Measurements from ENCODE around the gene PROX2. TPM values are rescaled to one million over a fixed set of nuclear protein-coding genes. Genes with fewer than 3 reads are reported as not detected.

Gene PROX2
- total RNA-seq, 1 experiment from 2014 or later: not detected

GRCh38 chr14:74905595-74906142 is 29.7 kb upstream of the PROX2 start:
- H3K36me3 ChIP-seq (ENCODE audit: low read depth): peaks cover 13% of the 10 kb centered on the region
- POLR2A ChIA-PET (ENCODE audit: unreplicated experiment): interaction anchor here (0.5 to 0.6 kb wide), 3 partner anchors 24 to 347 kb away, joined by 3 to 7 read pairs (median 5); partner anchors contain the start of gene DLST
- H3K4me1 ChIP-seq (replicated peaks; ENCODE audit: insufficient read depth): no peaks in the 10 kb centered on the region

DNA sequence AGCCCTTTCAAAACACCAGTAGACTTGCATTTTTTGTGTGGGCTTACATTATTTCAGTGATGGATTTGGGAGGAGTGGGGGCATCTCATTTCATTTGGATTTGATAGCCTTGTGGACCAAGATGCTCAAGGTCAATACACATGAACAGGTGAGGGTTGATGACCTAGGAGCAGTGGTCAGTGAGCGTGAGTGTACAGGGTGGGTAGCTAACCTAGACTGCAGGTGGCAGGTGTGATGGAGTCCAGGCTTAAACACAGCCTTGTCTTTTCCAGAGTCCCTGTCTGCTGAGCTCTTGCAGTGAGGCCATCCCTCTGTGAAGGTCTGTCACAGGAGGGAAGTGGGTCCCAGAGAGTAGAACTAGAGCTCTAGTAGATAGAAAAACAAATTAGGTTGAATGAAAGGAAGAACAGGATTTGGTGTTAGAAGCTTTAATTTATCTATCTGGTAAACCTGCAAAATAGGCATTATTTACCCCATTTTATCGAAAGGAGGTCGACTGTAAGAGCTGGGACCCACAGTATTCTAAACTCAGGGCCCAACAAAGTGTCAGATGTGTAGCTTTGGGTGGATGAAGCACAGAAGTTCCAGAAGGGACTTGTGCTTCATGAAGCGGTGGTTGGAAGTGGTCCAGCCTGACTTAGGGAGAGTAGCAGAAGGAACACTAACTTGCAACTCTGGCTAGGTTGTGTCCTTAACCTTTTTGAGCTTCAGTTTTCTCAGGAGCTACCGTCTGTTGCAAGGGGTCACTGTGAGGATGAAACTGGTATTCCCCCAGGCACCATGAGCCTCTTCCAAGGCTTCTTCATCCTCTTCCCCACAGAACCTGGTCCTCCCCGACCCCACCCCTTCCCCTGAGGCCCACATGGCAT is 28.9 kb upstream of the PROX2 start:
- TF ChIP-seq, protein P1, sequence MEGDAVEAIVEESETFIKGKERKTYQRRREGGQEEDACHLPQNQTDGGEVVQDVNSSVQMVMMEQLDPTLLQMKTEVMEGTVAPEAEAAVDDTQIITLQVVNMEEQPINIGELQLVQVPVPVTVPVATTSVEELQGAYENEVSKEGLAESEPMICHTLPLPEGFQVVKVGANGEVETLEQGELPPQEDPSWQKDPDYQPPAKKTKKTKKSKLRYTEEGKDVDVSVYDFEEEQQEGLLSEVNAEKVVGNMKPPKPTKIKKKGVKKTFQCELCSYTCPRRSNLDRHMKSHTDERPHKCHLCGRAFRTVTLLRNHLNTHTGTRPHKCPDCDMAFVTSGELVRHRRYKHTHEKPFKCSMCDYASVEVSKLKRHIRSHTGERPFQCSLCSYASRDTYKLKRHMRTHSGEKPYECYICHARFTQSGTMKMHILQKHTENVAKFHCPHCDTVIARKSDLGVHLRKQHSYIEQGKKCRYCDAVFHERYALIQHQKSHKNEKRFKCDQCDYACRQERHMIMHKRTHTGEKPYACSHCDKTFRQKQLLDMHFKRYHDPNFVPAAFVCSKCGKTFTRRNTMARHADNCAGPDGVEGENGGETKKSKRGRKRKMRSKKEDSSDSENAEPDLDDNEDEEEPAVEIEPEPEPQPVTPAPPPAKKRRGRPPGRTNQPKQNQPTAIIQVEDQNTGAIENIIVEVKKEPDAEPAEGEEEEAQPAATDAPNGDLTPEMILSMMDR (conservative IDR thresholded peaks at IDR 0.05): no peak
- H3K9me3 ChIP-seq (ENCODE audit: insufficient read depth, low read depth): no peaks in the 10 kb centered on the region
- no peak overlapping the region for H3K4me2 ChIP-seq
- no TSS peak for BruUV-seq (replicated peaks)
- H3K4me1 ChIP-seq (replicated peaks; ENCODE audit: insufficient read depth): no peaks in the 10 kb centered on the region
- H3K27me3 ChIP-seq (ENCODE audit: insufficient read depth, low read depth): no peaks in the 10 kb centered on the region
- H3K79me2 ChIP-seq (ENCODE audit: low read depth): no peaks in the 10 kb centered on the region
- intact Hi-C loops (cut with micrococcal nuclease; ENCODE audit: unreplicated experiment): loop anchor here (1.0 to 5.0 kb wide), 4 partner anchors 44 to 578 kb away; no protein-coding TSS in a partner anchor
- no peaks in the 10 kb centered on the region for H3K9me2 ChIP-seq (ENCODE audit: insufficient read depth)
- POLR2A ChIA-PET (ENCODE audit: unreplicated experiment): interaction anchor here (0.5 to 0.7 kb wide), 3 partner anchors 18 to 106 kb away, joined by 3 to 14 read pairs (median 6); partner anchors contain the start of gene RPS6KL1
- DNase-seq: no peak
- peaks cover 7% of the 10 kb centered on the region; the same call in 1 of the 2 replicates for H4K20me1 ChIP-seq (ENCODE audit: insufficient read depth)
- H2AFZ ChIP-seq: no peak overlapping the region
- CTCF ChIA-PET: interaction anchor here (0.6 to 7.6 kb wide), 13 partner anchors 11 to 296 kb away, joined by 3 to 128 read pairs (median 6); partner anchors contain the start of gene ACYP1
- H3K36me3 ChIP-seq (ENCODE audit: low read depth): peaks cover 21% of the 10 kb centered on the region
- no peak overlapping the region for H3K4me3 ChIP-seq
- H3F3A ChIP-seq (ENCODE audit: insufficient read depth, low read depth): peaks cover 20% of the 10 kb centered on the region
- no peak overlapping the region for H3K27ac ChIP-seq

More at GRCh38 chr14:74905595-74906142, 29.7 kb upstream of the PROX2 start:
- Histone ChIP-seq H3K9me2 (ENCODE audit: insufficient read depth) (no peaks in the 10 kb centered on the region), H3F3A (ENCODE audit: insufficient read depth, low read depth) (peaks cover 20% of the 10 kb centered on the region), H3K79me2 (ENCODE audit: low read depth) (no peaks in the 10 kb centered on the region), H2AFZ (no peak overlapping the region), H3K27me3 (ENCODE audit: insufficient read depth, low read depth) (no peaks in the 10 kb centered on the region), H4K20me1 (ENCODE audit: insufficient read depth) (peaks cover 7% of the 10 kb centered on the region; the same call in 1 of the 2 replicates), H3K9me3 (ENCODE audit: insufficient read depth, low read depth) (no peaks in the 10 kb centered on the region), H3K27ac (no peak overlapping the region), H3K4me2 (no peak overlapping the region), H3K4me3 (no peak overlapping the region)
- CTCF ChIA-PET: interaction anchor here (0.6 to 7.6 kb wide), 27 partner anchors 12 to 630 kb away, joined by 3 to 128 read pairs (median 5); partner anchors contain the start of genes ABCD4, ACYP1, PROX2 and RPS6KL1
- no TSS peak for BruUV-seq (replicated peaks)
- intact Hi-C loops (cut with micrococcal nuclease; ENCODE audit: unreplicated experiment): loop anchor here (1.0 to 5.0 kb wide), 4 partner anchors 44 to 578 kb away; no protein-coding TSS in a partner anchor
- TF ChIP-seq, protein P1 (conservative IDR thresholded peaks at IDR 0.05): peak; percentile 100
- TF ChIP-seq EZH2 (IDR thresholded peaks at IDR 0.05; ENCODE audit: low read depth): no peak
- DNase-seq: peak in 1 of 2 experiments; percentile 78

GRCh38 chr14:74902941-74903705 is 27.2 kb upstream of the PROX2 start:
- H3K9me2 ChIP-seq (ENCODE audit: insufficient read depth): no peaks in the 10 kb centered on the region
- no peaks in the 10 kb centered on the region for H3K9me3 ChIP-seq (ENCODE audit: insufficient read depth, low read depth)
- intact Hi-C loops (cut with micrococcal nuclease; ENCODE audit: unreplicated experiment): no loop called here
- TF ChIP-seq EZH2 (IDR thresholded peaks at IDR 0.05; ENCODE audit: low read depth): no peak
- TF ChIP-seq, protein P1 (conservative IDR thresholded peaks at IDR 0.05): no peak
- H3K36me3 ChIP-seq (ENCODE audit: low read depth): peaks cover 39% of the 10 kb centered on the region
- H3K4me1 ChIP-seq (replicated peaks; ENCODE audit: insufficient read depth): no peaks in the 10 kb centered on the region
- POLR2A ChIA-PET (ENCODE audit: unreplicated experiment): no interaction called here
- H3K79me2 ChIP-seq (ENCODE audit: low read depth): no peaks in the 10 kb centered on the region
- H4K20me1 ChIP-seq (ENCODE audit: insufficient read depth): peaks cover 7% of the 10 kb centered on the region; the same call in 1 of the 2 replicates
- no peaks in the 10 kb centered on the region for H3K27me3 ChIP-seq (ENCODE audit: insufficient read depth, low read depth)
- DNase-seq: no peak
- H3K4me2 ChIP-seq: no peak overlapping the region
- no peak overlapping the region for H3K27ac ChIP-seq
- H2AFZ ChIP-seq: no peak overlapping the region
- BruUV-seq (replicated peaks): TSS peak; percentile 13
- H3F3A ChIP-seq (ENCODE audit: insufficient read depth, low read depth): peaks cover 18% of the 10 kb centered on the region
- CTCF ChIA-PET: interaction anchor here (0.5 to 7.6 kb wide), 2 partner anchors 42 to 230 kb away, joined by 5 to 128 read pairs; no protein-coding TSS in a partner anchor
- H3K4me3 ChIP-seq: no peak overlapping the region
